Nephron (organoid): Measurements from ENCODE around the gene NKAPD1.
"Not testable (repeated sequence)": the region's sequence is repeated elsewhere in the genome, so short reads cannot be mapped to it uniquely, and the experiment has no call there.

Experiments
- H3K27ac Mint-ChIP-seq, 3 experiments: 2 replicates each; pipeline ENCODE4 v1.8.0; 2020; ENCODE audit warnings: mixed read lengths in 3 of 3, mild to moderate bottlenecking in 2 of 3, moderate library complexity in 1 of 3
- H3K27me3 Mint-ChIP-seq: 2 replicates; pipeline ENCODE4 v1.8.0; 2021; ENCODE audit warnings: low read depth, mild to moderate bottlenecking, moderate library complexity, mixed read lengths
- H3K36me3 Mint-ChIP-seq: 2 replicates; pipeline ENCODE4 v1.8.0; 2020; ENCODE audit warnings: low read depth, mixed read lengths
- H3K4me1 Mint-ChIP-seq: 2 replicates; pipeline ENCODE4 v1.8.0; 2020; ENCODE audit warnings: mixed read lengths
- H3K4me3 Mint-ChIP-seq, 3 experiments: 2 replicates each; pipeline ENCODE4 v1.8.0; 2020; ENCODE audit warnings: mild to moderate bottlenecking in 3 of 3, mixed read lengths in 3 of 3, moderate library complexity in 2 of 3
- H3K9me3 Mint-ChIP-seq: 2 replicates; pipeline ENCODE4 v1.8.0; 2020; ENCODE audit warnings: mixed read lengths
- TF ChIP-seq, protein P1 (sequence below), 3 experiments: fragments of 200-600 bp; sonication (generic); IDR thresholded peaks; one replicate each; pipeline ENCODE4 v1.5.0; 2021; ENCODE audit warnings: antibody characterized with exemption in 3 of 3; ENCODE audit not compliant: unreplicated experiment in 3 of 3

Gene NKAPD1

DNA sequence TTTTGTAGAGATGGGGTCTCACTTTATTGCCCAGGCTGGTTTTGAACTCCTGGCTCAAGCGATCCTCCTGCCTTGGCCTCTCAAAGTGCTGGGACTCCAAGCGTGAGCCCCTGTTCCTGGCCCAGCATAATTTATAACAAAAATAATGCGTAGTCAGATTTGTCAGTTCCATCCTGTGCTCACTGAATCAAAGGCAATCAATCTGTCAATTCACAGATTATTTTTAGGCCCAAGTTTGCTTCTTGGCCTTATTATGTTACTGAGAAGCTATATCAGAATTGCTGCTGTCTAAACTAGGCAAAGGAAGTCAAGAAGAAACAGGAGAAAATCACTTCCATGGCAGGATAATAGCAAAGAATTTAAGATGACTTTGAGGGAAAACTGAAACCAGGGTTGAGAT is 40.2 kb upstream of the NKAPD1 start:
- Mint-ChIP-seq H3K4me1 (no peaks in the 10 kb centered on the region), H3K27me3 (no peaks in the 10 kb centered on the region), H3K27ac (no peak overlapping the region), H3K9me3 (no peaks in the 10 kb centered on the region), H3K4me3 (no peak overlapping the region), H3K36me3 (peaks cover 66% of the 10 kb centered on the region)
- TF ChIP-seq, protein P1, sequence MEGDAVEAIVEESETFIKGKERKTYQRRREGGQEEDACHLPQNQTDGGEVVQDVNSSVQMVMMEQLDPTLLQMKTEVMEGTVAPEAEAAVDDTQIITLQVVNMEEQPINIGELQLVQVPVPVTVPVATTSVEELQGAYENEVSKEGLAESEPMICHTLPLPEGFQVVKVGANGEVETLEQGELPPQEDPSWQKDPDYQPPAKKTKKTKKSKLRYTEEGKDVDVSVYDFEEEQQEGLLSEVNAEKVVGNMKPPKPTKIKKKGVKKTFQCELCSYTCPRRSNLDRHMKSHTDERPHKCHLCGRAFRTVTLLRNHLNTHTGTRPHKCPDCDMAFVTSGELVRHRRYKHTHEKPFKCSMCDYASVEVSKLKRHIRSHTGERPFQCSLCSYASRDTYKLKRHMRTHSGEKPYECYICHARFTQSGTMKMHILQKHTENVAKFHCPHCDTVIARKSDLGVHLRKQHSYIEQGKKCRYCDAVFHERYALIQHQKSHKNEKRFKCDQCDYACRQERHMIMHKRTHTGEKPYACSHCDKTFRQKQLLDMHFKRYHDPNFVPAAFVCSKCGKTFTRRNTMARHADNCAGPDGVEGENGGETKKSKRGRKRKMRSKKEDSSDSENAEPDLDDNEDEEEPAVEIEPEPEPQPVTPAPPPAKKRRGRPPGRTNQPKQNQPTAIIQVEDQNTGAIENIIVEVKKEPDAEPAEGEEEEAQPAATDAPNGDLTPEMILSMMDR (IDR thresholded peaks at IDR 0.05; ENCODE audit: unreplicated experiment in 3 of 3): no peak

DNA sequence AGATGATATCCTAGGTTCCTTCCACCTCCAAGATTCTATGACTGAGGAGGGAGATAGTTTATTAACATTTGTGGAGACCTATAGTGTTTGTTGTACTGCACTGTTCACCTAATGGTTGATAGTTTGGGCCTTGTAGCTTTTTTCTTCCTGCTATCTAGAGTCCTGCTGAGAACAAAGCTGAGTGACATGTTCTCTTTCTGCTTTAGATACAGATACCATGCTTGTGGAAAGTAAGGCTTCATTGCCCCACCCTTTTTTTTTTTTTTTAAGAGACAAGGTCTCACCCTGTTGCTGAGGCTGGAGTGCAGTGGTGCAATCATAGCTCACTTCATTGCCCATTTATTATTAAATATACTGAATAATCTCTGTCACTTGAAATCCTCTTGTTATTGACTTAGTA is 36.6 kb upstream of the NKAPD1 start:
- Mint-ChIP-seq H3K27me3 (no peaks in the 10 kb centered on the region), H3K4me1 (no peaks in the 10 kb centered on the region)

DNA sequence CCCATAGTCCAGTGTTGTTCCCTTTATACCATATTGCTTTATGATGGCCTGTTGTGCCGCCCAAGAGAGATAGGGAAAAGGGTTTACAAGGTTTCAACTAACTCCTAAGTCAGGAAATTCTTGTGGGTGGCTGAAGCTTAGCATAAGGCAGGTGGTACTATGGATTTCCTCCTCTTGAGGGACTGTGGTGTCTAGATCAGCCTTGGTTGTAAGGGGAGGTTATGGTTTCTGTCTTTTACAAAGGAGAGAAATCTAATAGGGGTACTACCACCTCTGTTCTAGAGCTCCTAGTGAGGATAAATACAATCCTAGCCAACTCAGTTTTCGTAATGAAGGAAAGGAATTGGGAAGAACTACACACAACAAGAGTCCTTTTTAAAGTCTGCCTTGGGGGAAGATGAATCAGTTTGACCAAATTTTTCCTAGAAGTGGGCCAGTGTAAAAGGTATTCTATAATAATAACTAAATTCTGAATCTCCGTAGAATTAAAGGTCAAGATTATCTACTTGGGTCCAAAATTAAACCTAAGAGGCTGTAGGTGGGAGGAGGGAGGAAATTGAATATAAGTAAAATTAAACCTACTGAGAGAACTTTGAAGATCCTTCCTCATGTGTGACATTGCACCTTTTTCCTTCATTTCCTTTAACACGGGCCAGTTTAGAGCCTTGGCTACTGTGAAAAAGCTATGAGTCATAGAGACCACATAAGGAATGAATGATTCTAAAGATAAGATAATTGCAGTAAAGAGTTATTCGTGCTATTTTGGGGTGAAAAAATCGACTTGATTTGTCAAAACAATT is 31.7 kb upstream of the NKAPD1 start:
- H3K27me3 Mint-ChIP-seq: no peaks in the 10 kb centered on the region
- H3K4me3 Mint-ChIP-seq: no peak overlapping the region
- H3K9me3 Mint-ChIP-seq: peaks cover 2% of the 10 kb centered on the region
- H3K27ac Mint-ChIP-seq: no peak overlapping the region
- H3K4me1 Mint-ChIP-seq: no peaks in the 10 kb centered on the region
- H3K36me3 Mint-ChIP-seq: peaks cover 84% of the 10 kb centered on the region
- TF ChIP-seq, protein P1 (IDR thresholded peaks at IDR 0.05; ENCODE audit: unreplicated experiment in 3 of 3): no peak

More for the DNA sequence above, 36.6 kb upstream of the NKAPD1 start:
- Mint-ChIP-seq H3K27ac (no peak overlapping the region), H3K4me3 (no peak overlapping the region), H3K36me3 (peaks cover 71% of the 10 kb centered on the region), H3K9me3 (no peaks in the 10 kb centered on the region)
- TF ChIP-seq, protein P1 (IDR thresholded peaks at IDR 0.05; ENCODE audit: unreplicated experiment in 3 of 3): no peak

DNA sequence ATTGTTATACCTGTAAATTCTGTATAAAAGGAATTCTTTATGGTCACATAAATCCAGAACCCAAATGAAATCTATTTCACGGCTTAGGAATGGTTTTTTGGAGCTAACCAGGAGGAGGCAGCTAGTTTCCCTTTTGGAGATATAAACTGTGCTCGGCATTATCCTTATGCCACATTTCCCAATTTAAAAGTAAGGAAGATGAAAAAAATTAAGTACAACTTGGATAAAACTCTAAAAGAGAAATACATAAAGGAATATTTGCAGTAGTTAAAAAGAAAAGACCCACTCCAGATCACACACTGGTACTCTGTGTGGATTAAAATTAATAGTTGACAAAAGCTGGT is 31.2 kb upstream of the NKAPD1 start:
- TF ChIP-seq, protein P1 (IDR thresholded peaks at IDR 0.05; ENCODE audit: unreplicated experiment in 3 of 3): no peak
- H3K9me3 Mint-ChIP-seq: peaks cover 4% of the 10 kb centered on the region

DNA sequence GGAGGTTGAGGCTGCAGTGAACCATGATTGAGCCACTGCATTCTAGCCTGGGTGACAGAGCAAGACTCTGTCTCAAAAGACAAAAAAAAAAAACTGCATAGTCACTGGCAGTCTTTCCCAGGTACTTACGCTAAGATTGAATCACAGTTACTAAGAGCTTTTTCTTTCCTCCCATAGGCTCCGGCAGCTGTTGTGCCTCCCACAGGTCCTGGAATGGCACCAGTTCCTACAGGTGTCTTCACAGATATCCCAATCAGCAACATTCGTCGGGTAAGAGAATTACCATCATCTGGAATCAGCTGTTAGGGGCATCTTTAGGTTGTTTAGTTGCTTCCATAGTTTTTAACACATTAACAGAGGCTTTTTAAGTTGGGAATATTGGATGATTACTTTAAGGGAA is 29.1 kb upstream of the NKAPD1 start:
- Mint-ChIP-seq H3K4me3 (no peak overlapping the region), H3K9me3 (peaks cover 7% of the 10 kb centered on the region), H3K27me3 (no peaks in the 10 kb centered on the region), H3K4me1 (no peaks in the 10 kb centered on the region), H3K27ac (no peak overlapping the region), H3K36me3 (peaks cover 88% of the 10 kb centered on the region)
- TF ChIP-seq, protein P1 (IDR thresholded peaks at IDR 0.05; ENCODE audit: unreplicated experiment in 3 of 3): no peak

More for the DNA sequence above, 31.2 kb upstream of the NKAPD1 start:
- no peaks in the 10 kb centered on the region for H3K4me1 Mint-ChIP-seq
- H3K36me3 Mint-ChIP-seq: peaks cover 85% of the 10 kb centered on the region
- H3K27me3 Mint-ChIP-seq: no peaks in the 10 kb centered on the region
- H3K27ac Mint-ChIP-seq: no peak overlapping the region
- H3K4me3 Mint-ChIP-seq: no peak overlapping the region

DNA sequence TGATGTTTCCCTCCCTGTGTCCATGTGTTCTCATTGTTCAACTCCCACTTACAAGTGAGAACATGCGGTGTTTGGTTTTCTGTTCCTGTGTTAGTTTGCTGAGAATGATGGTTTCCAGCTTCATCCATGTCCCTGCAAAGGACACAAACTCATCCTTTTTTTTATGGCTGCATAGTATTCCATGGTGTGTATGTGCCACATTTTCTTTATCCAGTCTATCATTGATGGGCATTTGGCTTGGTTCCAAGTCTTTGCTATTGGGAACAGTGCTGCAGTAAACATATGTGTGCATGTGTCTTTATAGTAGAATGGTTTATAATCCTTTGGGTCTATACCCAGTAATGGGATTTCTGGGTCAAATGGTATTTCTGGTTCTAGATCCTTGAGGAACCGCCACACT is 27.5 kb upstream of the NKAPD1 start:
- not testable (repeated sequence) for H3K27me3 Mint-ChIP-seq, H3K9me3 Mint-ChIP-seq, H3K4me3 Mint-ChIP-seq, H3K4me1 Mint-ChIP-seq, H3K27ac Mint-ChIP-seq
- peaks cover 93% of the 10 kb centered on the region for H3K36me3 Mint-ChIP-seq

DNA sequence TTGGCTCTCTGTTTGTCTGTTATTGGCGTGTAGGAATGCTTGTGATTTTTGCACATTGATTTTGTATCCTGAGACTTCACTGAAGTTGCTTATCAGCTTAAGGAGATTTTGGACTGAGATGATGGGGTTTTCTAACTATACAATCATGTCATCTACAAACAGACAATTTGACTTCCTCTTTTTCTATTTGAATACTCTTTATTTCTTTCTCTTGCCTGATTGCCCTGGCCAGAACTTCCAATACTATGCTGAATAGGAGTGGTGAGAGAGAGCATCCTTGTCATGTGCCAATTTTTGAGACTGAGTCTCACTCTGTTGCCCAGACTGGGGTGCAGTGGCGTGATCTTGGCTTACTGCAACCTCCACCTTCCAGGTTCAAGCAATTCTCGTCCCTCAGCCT is 25.8 kb upstream of the NKAPD1 start:
- not testable (repeated sequence) for H3K4me3 Mint-ChIP-seq, H3K27ac Mint-ChIP-seq, H3K27me3 Mint-ChIP-seq, H3K4me1 Mint-ChIP-seq, H3K9me3 Mint-ChIP-seq
- peaks cover 93% of the 10 kb centered on the region for H3K36me3 Mint-ChIP-seq
